Spleen (tissue), 11 donors: ENCODE data around the gene SPATA33. TPM values are rescaled to one million over a fixed set of nuclear protein-coding genes. Genes with fewer than 3 reads are reported as not detected.

Source experiments
- DNase-seq: peaks from one replicate; pipeline ENCODE4 v3.0.0-alpha.2; 2020
- H3K27ac ChIP-seq, 8 donors: fragments of 200-600 bp; sonication (generic) in 7 of 8; 1 replicate in 4 of 8; 2 replicates in 4 of 8; pipeline versions ENCODE4 v1.5.0 to v1.8.0; 2016 to 2021; ENCODE audit warnings: inconsistent platforms in 4 of 8, mild to moderate bottlenecking in 4 of 8, moderate library complexity in 1 of 8
- H3K27me3 ChIP-seq, 7 donors: fragments of 200-600 bp; sonication (generic) in 6 of 7; replicated peaks in 1 of 7; 1 replicate in 4 of 7; 2 replicates in 3 of 7; pipeline versions ENCODE4 v1.5.0 to v1.8.0; 2016 to 2021; ENCODE audit warnings: inconsistent platforms in 3 of 7, mild to moderate bottlenecking in 1 of 7
- H3K36me3 ChIP-seq, 6 donors: fragments of 200-600 bp; sonication (generic) in 5 of 6; 1 replicate in 4 of 6; 2 replicates in 2 of 6; pipeline versions ENCODE4 v1.5.0 to v1.8.0; 2016 to 2021; ENCODE audit warnings: inconsistent platforms in 2 of 6
- H3K4me1 ChIP-seq, 6 donors: fragments of 200-600 bp; sonication (generic) in 5 of 6; 1 replicate in 3 of 6; 2 replicates in 3 of 6; pipeline versions ENCODE4 v1.5.0 to v1.8.0; 2016 to 2021; ENCODE audit warnings: inconsistent platforms in 3 of 6
- H3K4me3 ChIP-seq, 8 donors: fragments of 200-600 bp; sonication (generic) in 7 of 8; 1 replicate in 4 of 8; 2 replicates in 4 of 8; pipeline versions ENCODE4 v1.5.0 to v1.8.0; 2016 to 2021; ENCODE audit warnings: inconsistent platforms in 4 of 8, mild to moderate bottlenecking in 4 of 8, moderate library complexity in 2 of 8
- H3K9me3 ChIP-seq, 8 donors: fragments of 200-600 bp; sonication (generic) in 7 of 8; 1 replicate in 4 of 8; 2 replicates in 4 of 8; pipeline versions ENCODE4 v1.5.0 to v1.8.0; 2016 to 2021; ENCODE audit warnings: inconsistent platforms in 4 of 8
- POLR2A ChIP-seq, 3 donors: fragments of 450-650 bp; IDR thresholded peaks; one replicate each; pipeline ENCODE4 v1.5.1; 2017; ENCODE audit warnings: antibody characterized with exemption in 3 of 3, mild to moderate bottlenecking in 1 of 3
- POLR2AphosphoS5 ChIP-seq, 3 donors: sonication (generic); formaldehyde crosslinking; IDR thresholded peaks; one replicate each; pipeline ENCODE4 v1.5.1; 2017; ENCODE audit warnings: antibody characterized with exemption in 3 of 3
- WGBS, 5 donors: extraction: QIAGEN DNeasy Blood & Tissue Kit in 3 of 5; methylation state at CpG; one replicate each; pipeline versions ENCODE4 v1.1.5 to v1.1.7; 2013 to 2018; 5-methylcytosine and 5-hydroxymethylcytosine counted together
- intact Hi-C: fragments of 100-400 bp; cut with DNase I; formaldehyde crosslinking; loops from one replicate; pipeline ENCODE4 v1.15.0; 2023; ENCODE audit warnings: low total_unique reads
- polyA plus RNA-seq, 3 donors: library from polyadenylated mRNA; stranded (reverse); fragments of 200-250 nt; gene quantifications; one replicate each; pipeline ENCODE4 v1.2.1, GENCODE V29; 2013
- total RNA-seq, 7 donors: library from RNA; depleted of rRNA in 3 of 7; stranded (reverse); fragments of >200 nt in 3 of 7; fragmentation: NEBNext Ultra II Directional in 4 of 7; extraction: Animal tissue kit (Norgen Biotek cat#: 25700) in 4 of 7; gene quantifications; one replicate each; pipeline versions ENCODE4 v1.1.0 to v1.2.1, GENCODE V29; 2016 to 2021
- TF ChIP-seq, protein P1 (sequence below), 11 experiments: fragments of 200-600 bp in 7 of 11; fragments of 450-650 bp in 4 of 11; sonication (generic) in 4 of 11; IDR thresholded peaks in 8 of 11; conservative IDR thresholded peaks in 3 of 11; 1 replicate in 7 of 11; 2 replicates in 4 of 11; pipeline versions ENCODE4 v1.4.0 to v1.8.0; 2016 to 2021; ENCODE audit warnings: antibody characterized with exemption in 11 of 11, inconsistent platforms in 4 of 11, mild to moderate bottlenecking in 1 of 11
- donor health status: healthy with polysubstance abuse.
- donor health status: DM: no; HTN: no; CAD: no; lungs with moderate emphysema.
- donor health status: DM: no; HTN: no; CAD: no.
- donor health status: Bipolar disorder and iron deficiency.
- donor health status: healthy.
- donor health status: DM: no; HTN: no; CAD: no.
- donor health status: DM: yes; HTN: yes; CAD: no.

Gene SPATA33
- total and polyA plus RNA-seq, 10 donors, result 2.9 to 7.0 (median 4.8) TPM

DNA sequence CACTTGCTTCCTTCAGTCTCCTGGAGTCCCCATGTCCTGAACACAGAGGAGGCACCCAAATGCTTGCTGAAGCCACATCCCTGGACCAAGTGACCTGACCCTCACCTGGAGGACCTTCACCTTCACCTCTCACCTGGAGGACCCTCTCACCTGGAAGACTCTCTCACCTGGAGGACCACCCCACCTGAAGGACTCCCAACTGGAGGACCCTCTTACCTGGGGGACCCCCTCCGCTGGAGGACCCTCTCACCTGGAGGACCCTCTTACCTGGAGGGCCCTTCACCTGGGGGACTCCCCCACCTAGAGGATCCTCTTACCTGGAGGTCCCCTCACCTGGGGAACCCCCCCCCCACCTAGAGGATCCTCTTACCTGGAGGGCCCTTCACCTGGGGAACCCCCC is 28.3 kb downstream of the SPATA33 start:
- Histone ChIP-seq H3K9me3 (no peaks in the 10 kb centered on the region), H3K4me3 (peak overlapping the region in 4 of 8 donors; percentile 81 to 98 (median 96)), H3K36me3 (peaks cover 0 to 22% (median 8%) of the 10 kb centered on the region in 6 donors), H3K27ac (peak overlapping the region in 1 of 8 donors; percentile 96), H3K4me1 (peaks cover 7 to 33% (median 19%) of the 10 kb centered on the region in 6 donors), H3K27me3 (no peaks in the 10 kb centered on the region)
- TF ChIP-seq POLR2AphosphoS5 (IDR thresholded peaks at IDR 0.05), result no peak
- TF ChIP-seq POLR2A (IDR thresholded peaks at IDR 0.05), result no peak
- TF ChIP-seq, protein P1, sequence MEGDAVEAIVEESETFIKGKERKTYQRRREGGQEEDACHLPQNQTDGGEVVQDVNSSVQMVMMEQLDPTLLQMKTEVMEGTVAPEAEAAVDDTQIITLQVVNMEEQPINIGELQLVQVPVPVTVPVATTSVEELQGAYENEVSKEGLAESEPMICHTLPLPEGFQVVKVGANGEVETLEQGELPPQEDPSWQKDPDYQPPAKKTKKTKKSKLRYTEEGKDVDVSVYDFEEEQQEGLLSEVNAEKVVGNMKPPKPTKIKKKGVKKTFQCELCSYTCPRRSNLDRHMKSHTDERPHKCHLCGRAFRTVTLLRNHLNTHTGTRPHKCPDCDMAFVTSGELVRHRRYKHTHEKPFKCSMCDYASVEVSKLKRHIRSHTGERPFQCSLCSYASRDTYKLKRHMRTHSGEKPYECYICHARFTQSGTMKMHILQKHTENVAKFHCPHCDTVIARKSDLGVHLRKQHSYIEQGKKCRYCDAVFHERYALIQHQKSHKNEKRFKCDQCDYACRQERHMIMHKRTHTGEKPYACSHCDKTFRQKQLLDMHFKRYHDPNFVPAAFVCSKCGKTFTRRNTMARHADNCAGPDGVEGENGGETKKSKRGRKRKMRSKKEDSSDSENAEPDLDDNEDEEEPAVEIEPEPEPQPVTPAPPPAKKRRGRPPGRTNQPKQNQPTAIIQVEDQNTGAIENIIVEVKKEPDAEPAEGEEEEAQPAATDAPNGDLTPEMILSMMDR (IDR thresholded peaks at IDR 0.05 in 8 of 11, conservative IDR thresholded peaks at IDR 0.05 in 3 of 11), result no peak
- DNase-seq, result no peak
- intact Hi-C loops, result no loop called here
- WGBS, 5 donors, result 87 to 100% (median 95%) methylated on average over 1 of the region's 1 CpG; no CpG with 5 or more reads in 1 of the 5 donors

DNA sequence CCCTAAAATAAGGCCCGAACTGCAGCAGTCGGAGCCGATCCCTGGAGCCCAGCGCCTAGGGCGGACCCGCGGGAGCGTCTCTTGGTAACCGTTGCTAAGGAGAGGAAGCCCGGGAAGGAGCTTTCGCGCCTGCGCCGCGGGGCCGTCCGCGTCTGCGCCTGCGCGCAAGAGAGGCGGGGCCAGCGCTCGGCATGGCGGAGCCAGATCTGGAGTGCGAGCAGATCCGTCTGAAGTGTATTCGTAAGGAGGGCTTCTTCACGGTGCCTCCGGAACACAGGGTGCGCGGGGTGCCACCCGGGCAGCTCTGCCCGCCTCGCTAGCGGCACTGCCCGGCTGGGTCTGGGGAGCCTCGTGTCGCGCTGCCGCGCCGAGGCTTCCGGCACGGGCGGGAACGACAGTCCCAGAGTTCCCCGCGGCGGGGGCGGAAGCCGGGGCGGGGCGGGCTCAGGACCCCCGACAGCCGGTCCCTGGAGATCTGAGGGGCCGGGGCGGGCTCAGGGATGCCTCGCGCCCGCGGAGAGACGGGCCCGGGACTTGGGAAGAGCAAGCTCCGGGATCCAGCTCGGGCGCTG is 29.0 kb downstream of the SPATA33 start, which contains the start of gene CDK10:
CDK10 (plus strand) TSS at position 170 of the 572 bp plus-strand sequence; CDS start at position 192, 22 bp downstream.
- TF ChIP-seq POLR2AphosphoS5 (IDR thresholded peaks at IDR 0.05), result peak; percentile 95 to 96 (median 96)
- TF ChIP-seq, protein P1 (IDR thresholded peaks at IDR 0.05 in 8 of 11, conservative IDR thresholded peaks at IDR 0.05 in 3 of 11), result peak in 3 of 11 experiments; percentile 13 to 32 (median 27)
- peak in 1 of 3 donors; percentile 54 for TF ChIP-seq POLR2A (IDR thresholded peaks at IDR 0.05)
- Histone ChIP-seq H3K4me1 (peaks cover 7 to 33% (median 19%) of the 10 kb centered on the region in 6 donors), H3K36me3 (peaks cover 0 to 29% (median 14%) of the 10 kb centered on the region in 6 donors), H3K27ac (peak within 1 kb of the TSS; percentile 89 to 96 (median 92)), H3K4me3 (peak within 1 kb of the TSS; percentile 81 to 99 (median 97)), H3K9me3 (no peaks in the 10 kb centered on the region), H3K27me3 (no peaks in the 10 kb centered on the region)
- DNase-seq, result peak; percentile 95
- intact Hi-C loops, result no loop called here
- 0 to 2% (median 0%) methylated on average over 30 to 67 of the region's 67 CpGs for WGBS, 5 donors

DNA sequence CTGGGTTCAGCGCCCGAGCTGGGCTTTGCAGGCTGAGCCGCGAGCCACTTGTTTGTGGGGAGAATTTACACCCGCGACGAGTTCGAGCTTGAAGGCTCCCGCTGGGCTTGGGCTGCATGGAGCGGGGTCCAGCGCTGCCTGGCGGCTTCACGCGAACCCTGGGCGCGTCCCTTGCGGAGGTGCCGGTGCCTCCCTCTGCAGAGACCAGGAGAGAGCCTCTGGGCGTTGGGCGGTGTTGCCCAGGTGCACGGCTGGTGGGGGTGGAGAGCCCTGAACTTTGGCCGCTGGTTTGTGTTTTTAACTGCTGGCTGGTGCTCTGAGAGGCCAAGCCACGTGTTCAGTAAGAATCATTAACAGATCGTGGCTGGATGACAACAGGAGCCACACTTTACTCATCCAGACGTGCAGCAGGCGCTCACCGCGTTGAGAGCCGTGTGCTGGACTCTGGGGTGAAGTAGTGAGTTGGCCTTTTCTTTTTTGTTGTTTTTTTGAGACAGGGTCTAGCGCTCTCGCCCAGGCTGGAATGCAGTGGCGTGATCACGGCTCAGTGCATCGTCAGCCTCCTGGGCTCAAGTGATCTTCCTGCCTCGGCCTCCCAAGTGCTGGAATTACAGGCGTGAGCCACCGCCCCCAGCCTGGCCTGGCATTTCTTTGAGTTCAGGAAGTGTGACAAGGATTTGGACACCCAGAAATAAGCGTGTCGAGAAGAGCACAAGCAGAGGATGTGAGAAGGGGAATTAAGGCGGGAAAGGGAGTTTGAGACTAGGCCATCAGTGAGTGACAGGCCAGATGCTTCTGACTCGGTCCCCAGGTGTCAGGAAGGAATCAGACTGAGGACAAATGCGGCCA is 29.7 kb downstream of the SPATA33 start:
- WGBS, 5 donors, result 14 to 23% (median 19%) methylated on average over 39 to 42 of the region's 42 CpGs
- no peak for TF ChIP-seq POLR2AphosphoS5 (IDR thresholded peaks at IDR 0.05)
- no peak for TF ChIP-seq POLR2A (IDR thresholded peaks at IDR 0.05)
- TF ChIP-seq, protein P1 (IDR thresholded peaks at IDR 0.05 in 8 of 11, conservative IDR thresholded peaks at IDR 0.05 in 3 of 11), result no peak
- H3K4me1 ChIP-seq, result peaks cover 7 to 33% (median 19%) of the 10 kb centered on the region in 6 donors
- DNase-seq, result no peak
- peak overlapping the region; percentile 89 to 96 (median 92) for H3K27ac ChIP-seq
- no peaks in the 10 kb centered on the region for H3K27me3 ChIP-seq
- H3K4me3 ChIP-seq, result peak overlapping the region; percentile 81 to 99 (median 97)
- intact Hi-C loops, result no loop called here
- H3K36me3 ChIP-seq, result peaks cover 0 to 36% (median 21%) of the 10 kb centered on the region in 6 donors
- no peaks in the 10 kb centered on the region for H3K9me3 ChIP-seq
